Chondrocyte (in vitro differentiated cells): ENCODE data around the gene ZNF346. TPM values are rescaled to one million over a fixed set of nuclear protein-coding genes. Genes with fewer than 3 reads are reported as not detected.

Experiments used
- DNase-seq: peaks from one replicate; pipeline ENCODE4 v3.0.0; 2021; ENCODE audit warnings: mixed read lengths, low spot score
- H3K27ac Mint-ChIP-seq: one replicate; pipeline ENCODE4 v1.8.0; 2021; ENCODE audit warnings: mild to moderate bottlenecking, moderate library complexity, mixed read lengths; ENCODE audit not compliant: unreplicated experiment
- H3K27me3 Mint-ChIP-seq: 2 replicates; pipeline ENCODE4 v1.8.0; 2021; ENCODE audit warnings: low read depth, mixed read lengths
- H3K36me3 Mint-ChIP-seq: 2 replicates; pipeline ENCODE4 v1.8.0; 2021; ENCODE audit warnings: low read depth, mixed read lengths
- H3K4me1 Mint-ChIP-seq: 2 replicates; pipeline ENCODE4 v1.8.0; 2021; ENCODE audit warnings: low read depth, mild to moderate bottlenecking, mixed read lengths
- H3K4me3 Mint-ChIP-seq: one replicate; pipeline ENCODE4 v1.8.0; 2021; ENCODE audit warnings: mild to moderate bottlenecking, moderate library complexity, mixed read lengths; ENCODE audit not compliant: unreplicated experiment
- H3K9me3 Mint-ChIP-seq: 2 replicates; pipeline ENCODE4 v1.8.0; 2021; ENCODE audit warnings: low read depth, mixed read lengths
- total RNA-seq: library from RNA; stranded (reverse); gene quantifications from 3 replicates; pipeline ENCODE4 v1.2.1, GENCODE V29; 2021
- TF ChIP-seq, protein P1 (sequence below): fragments of 200-600 bp; sonication (generic); IDR thresholded peaks from 2 replicates; pipeline ENCODE4 v1.5.0; 2021; ENCODE audit warnings: antibody characterized with exemption, mild to moderate bottlenecking, moderate library complexity

The ZNF346 gene
- total RNA-seq, 1 donor from 2014 or later: 15.1 TPM

DNA sequence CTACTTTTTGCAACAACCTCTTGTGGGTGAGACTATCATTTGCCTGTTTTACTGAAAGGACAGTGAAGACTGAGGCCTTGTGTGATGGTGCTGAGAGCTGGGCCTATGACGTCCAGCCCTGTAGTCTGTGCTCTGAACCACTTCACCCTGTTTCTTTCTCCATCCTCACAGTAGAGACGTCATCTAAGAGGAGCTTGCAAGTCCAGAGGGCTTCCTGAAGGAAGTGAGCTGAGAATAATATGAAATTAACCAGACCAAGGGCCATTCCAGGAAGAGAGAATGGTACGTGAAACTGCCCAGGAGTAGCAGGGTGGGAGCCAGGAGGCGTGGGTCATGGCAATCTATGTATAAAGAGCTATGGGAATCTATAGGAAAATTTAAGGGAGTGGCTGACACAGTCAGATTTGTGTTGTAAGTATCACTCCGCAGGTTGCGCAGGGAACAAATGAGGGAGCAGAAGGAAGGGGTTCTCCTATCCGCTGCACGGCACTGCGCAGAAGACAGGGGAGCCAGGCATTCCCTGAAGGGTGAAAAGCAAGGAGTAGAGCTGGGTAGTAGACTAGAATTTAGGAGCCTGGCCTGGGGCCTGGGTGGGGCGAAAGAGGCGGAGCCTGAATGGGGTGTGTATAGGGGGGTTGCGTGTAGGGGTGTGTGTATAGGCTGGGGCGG lies 63.6 kb downstream of the ZNF346 start:
- peaks cover 14% of the 10 kb centered on the region for H3K4me1 Mint-ChIP-seq
- H3K27ac Mint-ChIP-seq: no peak overlapping the region
- H3K36me3 Mint-ChIP-seq: peaks cover 2% of the 10 kb centered on the region

GRCh38 chr5:177086654-177087397 lies 64.3 kb downstream of the ZNF346 start, which contains the start of gene FGFR4:
TSS of gene FGFR4 (plus strand) at chr5:177086915. CDS start at chr5:177089603, 2,688 bp downstream.
- H3K9me3 Mint-ChIP-seq: no peaks in the 10 kb centered on the region
- DNase-seq: no peak
- H3K27ac Mint-ChIP-seq: no peak within 1 kb of the TSS
- H3K4me3 Mint-ChIP-seq: peak within 1 kb of the TSS; percentile 40
- H3K27me3 Mint-ChIP-seq: peaks cover 18% of the 10 kb centered on the region
- peaks cover 2% of the 10 kb centered on the region for H3K36me3 Mint-ChIP-seq
- TF ChIP-seq, protein P1, sequence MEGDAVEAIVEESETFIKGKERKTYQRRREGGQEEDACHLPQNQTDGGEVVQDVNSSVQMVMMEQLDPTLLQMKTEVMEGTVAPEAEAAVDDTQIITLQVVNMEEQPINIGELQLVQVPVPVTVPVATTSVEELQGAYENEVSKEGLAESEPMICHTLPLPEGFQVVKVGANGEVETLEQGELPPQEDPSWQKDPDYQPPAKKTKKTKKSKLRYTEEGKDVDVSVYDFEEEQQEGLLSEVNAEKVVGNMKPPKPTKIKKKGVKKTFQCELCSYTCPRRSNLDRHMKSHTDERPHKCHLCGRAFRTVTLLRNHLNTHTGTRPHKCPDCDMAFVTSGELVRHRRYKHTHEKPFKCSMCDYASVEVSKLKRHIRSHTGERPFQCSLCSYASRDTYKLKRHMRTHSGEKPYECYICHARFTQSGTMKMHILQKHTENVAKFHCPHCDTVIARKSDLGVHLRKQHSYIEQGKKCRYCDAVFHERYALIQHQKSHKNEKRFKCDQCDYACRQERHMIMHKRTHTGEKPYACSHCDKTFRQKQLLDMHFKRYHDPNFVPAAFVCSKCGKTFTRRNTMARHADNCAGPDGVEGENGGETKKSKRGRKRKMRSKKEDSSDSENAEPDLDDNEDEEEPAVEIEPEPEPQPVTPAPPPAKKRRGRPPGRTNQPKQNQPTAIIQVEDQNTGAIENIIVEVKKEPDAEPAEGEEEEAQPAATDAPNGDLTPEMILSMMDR: peak; percentile 80
- H3K4me1 Mint-ChIP-seq: peaks cover 14% of the 10 kb centered on the region

More for the DNA sequence above, 63.6 kb downstream of the ZNF346 start:
- H3K9me3 Mint-ChIP-seq: no peaks in the 10 kb centered on the region
- DNase-seq: no peak
- peak overlapping the region; percentile 40 for H3K4me3 Mint-ChIP-seq
- TF ChIP-seq, protein P1: no peak
- H3K27me3 Mint-ChIP-seq: peaks cover 18% of the 10 kb centered on the region

- H3K4me1 Mint-ChIP-seq: peaks cover 14% of the 10 kb centered on the region
- TF ChIP-seq, protein P1: no peak
- no peak overlapping the region for H3K4me3 Mint-ChIP-seq
- DNase-seq: no peak
- peaks cover 2% of the 10 kb centered on the region for H3K36me3 Mint-ChIP-seq
- no peak overlapping the region for H3K27ac Mint-ChIP-seq
- H3K27me3 Mint-ChIP-seq: peaks cover 18% of the 10 kb centered on the region
- H3K9me3 Mint-ChIP-seq: no peaks in the 10 kb centered on the region
These were observed 65.0 kb downstream of the ZNF346 start for GRCh38 chr5:177087398-177088005.

DNA sequence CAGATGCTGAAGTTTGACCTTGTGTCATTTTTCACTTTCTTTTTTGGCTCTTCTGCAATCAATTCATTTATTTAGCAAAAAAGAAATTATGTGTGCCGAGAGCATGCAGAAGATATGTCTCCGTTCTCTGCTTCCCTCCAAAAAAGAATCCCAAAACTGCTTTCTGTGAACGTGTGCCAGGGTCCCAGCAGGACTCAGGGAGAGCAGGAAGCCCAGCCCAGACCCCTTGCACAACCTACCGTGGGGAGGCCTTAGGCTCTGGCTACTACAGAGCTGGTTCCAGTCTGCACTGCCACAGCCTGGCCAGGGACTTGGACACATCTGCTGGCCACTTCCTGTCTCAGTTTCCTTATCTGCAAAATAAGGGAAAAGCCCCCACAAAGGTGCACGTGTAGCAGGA lies 66.6 kb downstream of the ZNF346 start:
- DNase-seq: no peak
- peaks cover 14% of the 10 kb centered on the region for H3K4me1 Mint-ChIP-seq
- H3K4me3 Mint-ChIP-seq: no peak overlapping the region
- H3K27me3 Mint-ChIP-seq: peaks cover 5% of the 10 kb centered on the region
- H3K36me3 Mint-ChIP-seq: peaks cover 2% of the 10 kb centered on the region
- H3K9me3 Mint-ChIP-seq: no peaks in the 10 kb centered on the region
- TF ChIP-seq, protein P1: no peak
- no peak overlapping the region for H3K27ac Mint-ChIP-seq
